ENCODE measurements around the gene PRR23C. TPM values are rescaled to one million over a fixed set of nuclear protein-coding genes. Genes with fewer than 3 reads are reported as not detected.
"Not testable (repeated sequence)": the region's sequence is repeated elsewhere in the genome, so short reads cannot be mapped to it uniquely, and the experiment has no call there.

The PRR23C gene
- total RNA-seq, 2 donors from 2014 or later: 0.23 TPM; not detected in 1

GRCh38 chr3:139043554-139044365 is 932 bp downstream of the PRR23C start:
- WGBS: 77% methylated on average over 42 of the region's 50 CpGs

GRCh38 chr3:139037478-139037877 is 7.2 kb downstream of the PRR23C start:
- no peak for TF ChIP-seq POLR2A (IDR thresholded peaks at IDR 0.05)
- DNase-seq (ENCODE audit: low spot score): no peak
- Histone ChIP-seq H3K9me3 (no peaks in the 10 kb centered on the region), H3K4me3 (no peak overlapping the region), H3K36me3 (no peaks in the 10 kb centered on the region), H3K27me3 (replicated peaks; ENCODE audit: insufficient read depth) (no peaks in the 10 kb centered on the region), H3K4me1 (replicated peaks) (no peaks in the 10 kb centered on the region), H3K27ac (no peak overlapping the region)
- WGBS: 87% methylated on average over 6 of the region's 6 CpGs
- intact Hi-C loops (cut with DNase I): no loop called here

More at GRCh38 chr3:139043554-139044365, 932 bp downstream of the PRR23C start:
- intact Hi-C loops (cut with DNase I): no loop called here
- no peaks in the 10 kb centered on the region for H3K4me1 ChIP-seq (replicated peaks)
- no peak overlapping the region for H3K4me3 ChIP-seq
- no peak overlapping the region for H3K27ac ChIP-seq
- TF ChIP-seq CTCF (IDR thresholded peaks at IDR 0.05): no peak
- TF ChIP-seq POLR2AphosphoS5 (IDR thresholded peaks at IDR 0.05): no peak
- TF ChIP-seq POLR2A (IDR thresholded peaks at IDR 0.05): no peak
- DNase-seq (ENCODE audit: low spot score): no peak
- no peaks in the 10 kb centered on the region for H3K27me3 ChIP-seq (replicated peaks; ENCODE audit: insufficient read depth)
- H3K9me3 ChIP-seq: no peaks in the 10 kb centered on the region
- no peaks in the 10 kb centered on the region for H3K36me3 ChIP-seq

DNA sequence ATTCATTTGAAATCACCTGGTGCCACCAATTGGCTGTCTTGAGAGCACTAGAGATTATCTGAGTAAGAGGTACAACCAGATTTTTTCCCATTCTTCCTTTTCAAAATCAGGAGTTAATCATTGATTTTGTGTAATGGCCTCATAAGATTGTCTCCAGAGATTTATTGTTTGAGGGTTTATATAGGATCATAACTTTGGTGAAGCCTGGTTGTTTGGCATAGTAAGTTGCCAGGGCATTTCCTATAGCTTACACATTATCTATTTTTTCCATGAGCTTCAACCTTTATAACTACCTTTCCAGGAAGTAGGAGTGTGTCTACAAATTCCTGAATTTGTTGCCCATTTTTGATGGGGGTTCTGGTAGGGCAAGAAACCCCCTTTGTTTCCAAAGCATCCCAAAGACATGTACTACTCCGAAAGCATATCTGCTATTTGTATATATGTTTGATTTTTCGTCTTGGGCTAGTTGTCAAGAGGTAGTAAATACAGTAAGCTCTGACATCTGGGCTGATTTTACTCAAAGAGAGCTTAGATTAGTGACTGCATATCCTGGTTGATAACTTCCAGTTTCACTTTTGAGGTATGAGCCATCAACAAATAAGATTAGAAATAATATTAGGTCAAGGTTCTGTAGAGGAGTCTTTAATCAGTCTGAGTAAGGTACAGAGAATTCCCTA is 12.2 kb downstream of the PRR23C start:
- TF ChIP-seq CTCF (IDR thresholded peaks at IDR 0.05) (no peak), POLR2AphosphoS5 (IDR thresholded peaks at IDR 0.05) (no peak), POLR2A (IDR thresholded peaks at IDR 0.05) (no peak)
- H3K27ac ChIP-seq: no peak overlapping the region
- no peaks in the 10 kb centered on the region for H3K27me3 ChIP-seq (replicated peaks; ENCODE audit: insufficient read depth)
- intact Hi-C loops (cut with DNase I): no loop called here
- 80% methylated on average over 2 of the region's 2 CpGs for WGBS
- H3K4me1 ChIP-seq (replicated peaks): no peaks in the 10 kb centered on the region
- no peaks in the 10 kb centered on the region for H3K9me3 ChIP-seq
- H3K36me3 ChIP-seq: no peaks in the 10 kb centered on the region
- H3K4me3 ChIP-seq: no peak overlapping the region
- no peak for DNase-seq (ENCODE audit: low spot score)

GRCh38 chr3:139030576-139030975 is 14.1 kb downstream of the PRR23C start:
- H3K36me3 ChIP-seq; H3K9me3 ChIP-seq; H3K27me3 ChIP-seq (replicated peaks; ENCODE audit: insufficient read depth); intact Hi-C loops (cut with DNase I); DNase-seq (ENCODE audit: low spot score); H3K4me3 ChIP-seq; H3K27ac ChIP-seq; H3K4me1 ChIP-seq (replicated peaks): not testable (repeated sequence)

DNA sequence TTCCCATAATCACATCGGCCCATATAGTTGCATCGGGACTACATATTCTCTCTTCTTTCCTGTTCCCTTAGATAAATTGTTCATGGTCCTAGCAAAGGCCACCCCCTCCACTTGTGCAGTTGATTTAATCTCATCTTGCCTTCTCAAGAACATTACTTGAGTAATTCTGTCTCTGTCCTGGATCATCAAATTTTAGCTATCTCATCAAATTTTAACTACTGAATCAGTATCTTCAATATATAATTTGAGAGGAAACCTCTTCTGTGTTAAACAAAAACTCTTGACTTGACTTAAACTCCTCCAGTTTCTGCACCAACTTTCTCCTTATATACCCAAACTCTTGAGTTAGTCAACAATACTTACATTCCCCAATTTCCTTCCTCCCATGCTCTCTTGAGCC is 19.7 kb downstream of the PRR23C start:
- Histone ChIP-seq H3K4me1 (replicated peaks) (no peaks in the 10 kb centered on the region), H3K36me3 (no peaks in the 10 kb centered on the region), H3K4me3 (no peak overlapping the region), H3K9me3 (no peaks in the 10 kb centered on the region), H3K27ac (no peak overlapping the region), H3K27me3 (replicated peaks; ENCODE audit: insufficient read depth) (no peaks in the 10 kb centered on the region)
- WGBS: 96% methylated on average over 2 of the region's 2 CpGs
- TF ChIP-seq POLR2AphosphoS5 (IDR thresholded peaks at IDR 0.05): no peak
- no peak for DNase-seq (ENCODE audit: low spot score)
- intact Hi-C loops (cut with DNase I): no loop called here

DNA sequence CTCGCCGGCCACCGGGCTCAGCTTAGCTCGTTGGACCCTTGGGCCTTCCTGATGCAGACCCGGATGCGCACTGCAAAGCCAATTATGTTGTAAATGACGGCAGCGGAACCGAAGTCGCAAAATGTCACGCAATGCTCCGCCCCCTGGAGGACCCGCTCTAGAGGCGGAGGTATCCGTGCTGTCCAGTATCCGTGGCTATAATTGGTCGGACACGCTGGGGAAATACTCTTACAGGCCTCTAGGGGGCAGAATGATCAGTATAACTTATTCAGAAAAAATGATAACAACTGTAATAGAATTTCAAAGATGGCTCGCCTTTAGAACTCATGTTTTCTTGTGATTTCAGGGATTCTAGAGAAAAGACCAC is 23.8 kb downstream of the PRR23C start, which contains the start of gene PRR23B:
TSS of gene PRR23B (minus strand) at position 59 of the 367 bp plus-strand sequence. CDS start 265 bp downstream, outside the sequence.
- H3K4me1 ChIP-seq (replicated peaks): no peaks in the 10 kb centered on the region
- WGBS: 64% methylated on average over 19 of the region's 19 CpGs
- no peaks in the 10 kb centered on the region for H3K9me3 ChIP-seq
- no peaks in the 10 kb centered on the region for H3K27me3 ChIP-seq (replicated peaks; ENCODE audit: insufficient read depth)
- no peak within 1 kb of the TSS for H3K27ac ChIP-seq
- H3K36me3 ChIP-seq: no peaks in the 10 kb centered on the region
- H3K4me3 ChIP-seq: no peak within 1 kb of the TSS
- intact Hi-C loops (cut with DNase I): no loop called here
- no peak for DNase-seq (ENCODE audit: low spot score)
- no peak for TF ChIP-seq CTCF (IDR thresholded peaks at IDR 0.05)

All from prostate gland (tissue), 2 donors.